ENCODE data around the gene EOLA2.
"Not testable (repeated sequence)": the region's sequence is repeated elsewhere in the genome, so short reads cannot be mapped to it uniquely, and the experiment has no call there.

DNA sequence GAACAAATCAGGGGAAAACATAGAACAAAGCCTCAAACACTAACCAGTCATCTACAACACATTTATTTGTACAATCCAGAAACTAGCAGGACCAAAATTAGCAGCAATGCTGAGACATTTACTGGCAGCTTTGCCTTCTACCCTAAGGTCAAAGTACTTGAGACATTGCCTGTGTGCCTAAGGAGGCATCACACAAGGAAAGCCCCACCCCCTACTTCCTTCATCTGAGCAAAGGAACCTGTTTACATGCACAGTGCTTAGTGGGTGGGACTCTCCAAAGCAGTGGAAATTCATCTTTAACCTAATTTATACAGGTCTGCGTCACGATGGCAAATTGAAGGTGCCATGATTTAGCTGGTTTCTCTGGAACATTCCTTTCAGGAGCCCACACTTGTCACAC lies 6.1 kb downstream of the EOLA2 start:
- TF ChIP-seq, protein P1, sequence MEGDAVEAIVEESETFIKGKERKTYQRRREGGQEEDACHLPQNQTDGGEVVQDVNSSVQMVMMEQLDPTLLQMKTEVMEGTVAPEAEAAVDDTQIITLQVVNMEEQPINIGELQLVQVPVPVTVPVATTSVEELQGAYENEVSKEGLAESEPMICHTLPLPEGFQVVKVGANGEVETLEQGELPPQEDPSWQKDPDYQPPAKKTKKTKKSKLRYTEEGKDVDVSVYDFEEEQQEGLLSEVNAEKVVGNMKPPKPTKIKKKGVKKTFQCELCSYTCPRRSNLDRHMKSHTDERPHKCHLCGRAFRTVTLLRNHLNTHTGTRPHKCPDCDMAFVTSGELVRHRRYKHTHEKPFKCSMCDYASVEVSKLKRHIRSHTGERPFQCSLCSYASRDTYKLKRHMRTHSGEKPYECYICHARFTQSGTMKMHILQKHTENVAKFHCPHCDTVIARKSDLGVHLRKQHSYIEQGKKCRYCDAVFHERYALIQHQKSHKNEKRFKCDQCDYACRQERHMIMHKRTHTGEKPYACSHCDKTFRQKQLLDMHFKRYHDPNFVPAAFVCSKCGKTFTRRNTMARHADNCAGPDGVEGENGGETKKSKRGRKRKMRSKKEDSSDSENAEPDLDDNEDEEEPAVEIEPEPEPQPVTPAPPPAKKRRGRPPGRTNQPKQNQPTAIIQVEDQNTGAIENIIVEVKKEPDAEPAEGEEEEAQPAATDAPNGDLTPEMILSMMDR (IDR thresholded peaks at IDR 0.05): not testable (repeated sequence)
- TF ChIP-seq EZH2 (IDR thresholded peaks at IDR 0.05; ENCODE audit: borderline replicate concordance, insufficient read depth, low read depth, low read length, poor library complexity, severe bottlenecking): not testable (repeated sequence)
